IMR-90 (cell line): ENCODE results near the gene ANKFY1. TPM values are rescaled to one million over a fixed set of nuclear protein-coding genes. Genes with fewer than 3 reads are reported as not detected.

ENCODE experiments used
- ATAC-seq: fragments of 200-7000 bp; cut with Tn5 transposase; 2 replicates; pipeline ENCODE4 v1.9.1; 2020; ENCODE audit warnings: low read depth, mild to moderate bottlenecking, moderate library complexity
- BruUV-seq: library from RNA; stranded (reverse); fragments of 400-500 nt; replicated peaks from 2 replicates; lab custom pipeline; 2021; lab: Mats Ljungman, UMichigan
- CTCF ChIA-PET: fragments of 300-600 bp; formaldehyde crosslinking; extraction: SDS; loops from one replicate; lab custom pipeline; 2021; ENCODE audit warnings: antibody characterized with exemption; lab: Yijun Ruan, JAX
- POLR2A ChIA-PET: fragments of 300-600 bp; sonication (Branson Sonifier 250); formaldehyde crosslinking; loops from one replicate; lab custom pipeline; 2022; ENCODE audit warnings: antibody characterized with exemption; ENCODE audit not compliant: unreplicated experiment; lab: Charles Lee
- DNase-seq: peaks from one replicate; pipeline ENCODE4 v3.0.0; 2013
- H2AFZ ChIP-seq: replicated peaks from 2 replicates; pipeline ENCODE3; 2013; ENCODE audit warnings: low read length, mild to moderate bottlenecking; ENCODE audit not compliant: poor library complexity
- H2AK5ac ChIP-seq: 2 replicates; pipeline ENCODE4 v1.6.1; 2013; ENCODE audit warnings: low read depth, low read length, inconsistent platforms
- H2AK9ac ChIP-seq: replicated peaks from 2 replicates; pipeline ENCODE3; 2013; ENCODE audit warnings: mild to moderate bottlenecking, low read depth, low read length, moderate library complexity; ENCODE audit not compliant: poor library complexity
- H2BK120ac ChIP-seq: 2 replicates; pipeline ENCODE4 v1.6.1; 2013; ENCODE audit warnings: low read depth, low read length, inconsistent platforms
- H2BK15ac ChIP-seq: 3 replicates; pipeline ENCODE4 v1.6.1; 2013; ENCODE audit warnings: low read depth, low read length, inconsistent platforms
- H2BK20ac ChIP-seq: 2 replicates; pipeline ENCODE4 v1.6.1; 2013; ENCODE audit warnings: low read depth, mild to moderate bottlenecking, inconsistent platforms, low read length, moderate library complexity
- H2BK5ac ChIP-seq: 2 replicates; pipeline ENCODE4 v1.6.1; 2013; ENCODE audit warnings: mild to moderate bottlenecking, low read depth, low read length, inconsistent platforms; ENCODE audit not compliant: poor library complexity, severe bottlenecking
- H3K14ac ChIP-seq: replicated peaks from 2 replicates; pipeline ENCODE4 v1.6.1; 2013; ENCODE audit warnings: low read depth, low read length, inconsistent platforms
- H3K18ac ChIP-seq: 2 replicates; pipeline ENCODE4 v1.6.1; 2013; ENCODE audit warnings: low read depth, low read length, control low read depth
- H3K23ac ChIP-seq: 2 replicates; pipeline ENCODE4 v1.6.1; 2013; ENCODE audit warnings: low read depth, low read length, inconsistent platforms
- H3K27ac ChIP-seq: 2 replicates; pipeline ENCODE4 v1.5.1; 2013; ENCODE audit warnings: mild to moderate bottlenecking, control low read depth, low read length; ENCODE audit not compliant: insufficient read depth
- H3K27me3 ChIP-seq: 2 replicates; pipeline ENCODE4 v1.6.1; 2013; ENCODE audit warnings: low read length; ENCODE audit not compliant: control insufficient read depth, insufficient read depth
- H3K36me3 ChIP-seq: 2 replicates; pipeline ENCODE4 v1.6.1; 2013; ENCODE audit warnings: low read length, mixed read lengths; ENCODE audit not compliant: control insufficient read depth, insufficient read depth
- H3K4ac ChIP-seq: 2 replicates; pipeline ENCODE4 v1.6.1; 2013; ENCODE audit warnings: low read depth, low read length, inconsistent platforms
- H3K4me1 ChIP-seq: 2 replicates; pipeline ENCODE4 v1.6.1; 2013; ENCODE audit warnings: low read length, mixed read lengths; ENCODE audit not compliant: control insufficient read depth, insufficient read depth
- H3K4me2 ChIP-seq: 2 replicates; pipeline ENCODE4 v1.6.1; 2013; ENCODE audit warnings: low read depth, mild to moderate bottlenecking, control low read depth, low read length, moderate library complexity
- H3K4me3 ChIP-seq: 2 replicates; pipeline ENCODE4 v1.5.1; 2013; ENCODE audit warnings: low read depth, mild to moderate bottlenecking, control low read depth, low read length, moderate library complexity; ENCODE audit not compliant: insufficient read depth
- H3K56ac ChIP-seq: 2 replicates; pipeline ENCODE4 v1.6.1; 2013; ENCODE audit warnings: low read length, inconsistent platforms; ENCODE audit not compliant: insufficient read depth; ENCODE audit errors: extremely low read depth
- H3K79me1 ChIP-seq, 2 experiments: 2 replicates each; pipeline ENCODE4 v1.6.1; 2013; ENCODE audit warnings: low read length in 2 of 2, inconsistent platforms in 1 of 2, low read depth in 1 of 2
- H3K9ac ChIP-seq: 2 replicates; pipeline ENCODE4 v1.6.1; 2013; ENCODE audit warnings: low read depth, low read length, control low read depth
- H3K9me1 ChIP-seq: 2 replicates; pipeline ENCODE4 v1.6.1; 2013; ENCODE audit warnings: low read length, inconsistent platforms; ENCODE audit not compliant: insufficient read depth
- H3K9me3 ChIP-seq: 2 replicates; pipeline ENCODE4 v1.6.1; 2013; ENCODE audit warnings: low read length; ENCODE audit not compliant: control insufficient read depth, insufficient read depth
- H4K20me1 ChIP-seq: 2 replicates; pipeline ENCODE4 v1.6.1; 2013; ENCODE audit warnings: low read length, inconsistent platforms; ENCODE audit not compliant: insufficient read depth
- H4K5ac ChIP-seq: 2 replicates; pipeline ENCODE4 v1.6.1; 2013; ENCODE audit warnings: mild to moderate bottlenecking, low read depth, low read length, control low read depth
- H4K8ac ChIP-seq, 2 experiments: 2 replicates each; pipeline ENCODE4 v1.6.1; 2013; ENCODE audit warnings: low read depth in 2 of 2, low read length in 2 of 2, control low read depth in 1 of 2, inconsistent platforms in 1 of 2
- H4K91ac ChIP-seq: 2 replicates; pipeline ENCODE4 v1.6.1; 2013; ENCODE audit warnings: low read depth, low read length, inconsistent platforms; ENCODE audit not compliant: insufficient read depth
- CEBPB ChIP-seq: IDR thresholded peaks from 2 replicates; pipeline ENCODE4 v1.6.1; 2012; ENCODE audit warnings: low read depth, low read length, improper control_type of control experiment
- FOS ChIP-seq: fragments of 150-350 bp; IDR thresholded peaks from 2 replicates; pipeline ENCODE4 v1.6.1; 2016; ENCODE audit warnings: low read depth, low read length
- MAFK ChIP-seq: IDR thresholded peaks from 2 replicates; pipeline ENCODE4 v1.6.1; 2012; ENCODE audit warnings: low read depth, low read length, improper control_type of control experiment
- NFE2L2 ChIP-seq: fragments of 150-350 bp; IDR thresholded peaks from 2 replicates; pipeline ENCODE4 v1.6.1; 2016; ENCODE audit warnings: low read depth, mild to moderate bottlenecking, low read length
- RCOR1 ChIP-seq: IDR thresholded peaks from 2 replicates; pipeline ENCODE4 v1.6.1; 2012; ENCODE audit warnings: mild to moderate bottlenecking, low read length, improper control_type of control experiment; ENCODE audit not compliant: insufficient replicate concordance
- RFX5 ChIP-seq: IDR thresholded peaks from 2 replicates; pipeline ENCODE4 v1.8.0; 2012; ENCODE audit warnings: low read depth, mild to moderate bottlenecking, low read length, moderate library complexity
- WGBS, 2 experiments: methylation state at CpG; one replicate each; pipeline versions ENCODE4 v1.1.5 to v1.1.7; 2013; ENCODE audit warnings: missing lambda C conversion rate in 2 of 2; ENCODE audit not compliant: insufficient read length in 1 of 2; ENCODE audit errors: extremely low coverage in 2 of 2; 5-methylcytosine and 5-hydroxymethylcytosine counted together
- dilution Hi-C: fragments of 300-500 bp; cut with HindIII; formaldehyde crosslinking; loops from one replicate; pipeline ENCODE4 v1.14.3; 2018; ENCODE audit warnings: low sequenced_read_pairs; ENCODE audit not compliant: unreplicated experiment
- in situ Hi-C: fragments of 300-500 bp; cut with MboI; formaldehyde crosslinking; loops from 3 replicates; pipeline ENCODE4 v1.14.3; 2019; ENCODE audit warnings: low sequenced_read_pairs, inconsistent platforms, mixed read lengths
- intact Hi-C: fragments of 100-400 bp; cut with micrococcal nuclease; formaldehyde crosslinking; loops from 2 replicates; pipeline ENCODE4 v1.10.0; 2022
- polyA plus RNA-seq, 3 experiments: library from polyadenylated mRNA; depleted of rRNA; stranded (reverse); fragments of >200 nt; gene quantifications; 2 replicates each; pipeline ENCODE4 v1.2.3, GENCODE V29; 2012; ENCODE audit warnings: low replicate concordance in 1 of 3
- total RNA-seq: library from RNA; depleted of rRNA; stranded (reverse); fragments of >200 nt; gene quantifications from 2 replicates; pipeline ENCODE4 v1.2.3, GENCODE V29; 2012

ANKFY1 gene
- total and polyA plus RNA-seq, 2 of the 4 experiments (the other 2 are of a cell fraction), result 32.3 to 48.9 TPM

- no TSS peak for BruUV-seq
- Histone ChIP-seq H3K4me3 (no peak overlapping the region), H4K91ac (peak overlapping the region; percentile 76; the same call in 1 of the 2 replicates), H4K5ac (peak overlapping the region; percentile 30; the same call in 1 of the 2 replicates), H3K9me1 (peaks cover 19% of the 10 kb centered on the region), H2BK15ac (no peak overlapping the region), H2BK5ac (peak overlapping the region; percentile 43), H2BK20ac (0 out of 2 replicates have a peak overlapping the region, but pooled peaks have one; percentile 9), H3K27ac (no peak overlapping the region), H2AK9ac (no peak overlapping the region), H4K20me1 (peaks cover 31% of the 10 kb centered on the region), H3K9ac (no peak overlapping the region), H4K8ac (0 out of 4 replicates have a peak overlapping the region, but pooled peaks of 1 of the 2 experiments have one; percentile 25), H2AFZ (no peak overlapping the region), H3K27me3 (no peaks in the 10 kb centered on the region), H3K14ac (peak overlapping the region; percentile 29; the same call in 1 of the 2 replicates), H3K23ac (peak overlapping the region; percentile 44), H3K4me1 (peaks cover 18% of the 10 kb centered on the region), H3K36me3 (peaks cover 13% of the 10 kb centered on the region), H2AK5ac (peak overlapping the region; percentile 94), H3K18ac (peak overlapping the region; percentile 30; the same call in 1 of the 2 replicates), H3K9me3 (no peaks in the 10 kb centered on the region), H3K56ac (no peak overlapping the region), H3K4ac (peak overlapping the region; percentile 14; the same call in 1 of the 2 replicates), H2BK120ac (peak overlapping the region; percentile 43; the same call in 1 of the 2 replicates), H3K79me1 (peaks cover 16 to 61% of the 10 kb centered on the region in 2 experiments), H3K4me2 (peak overlapping the region; percentile 16; the same call in 1 of the 2 replicates)
- TF ChIP-seq NFE2L2 (peak; percentile 29; the same call in 1 of the 2 replicates), FOS (peak; percentile 18; the same call in 1 of the 2 replicates), MAFK (no peak), RFX5 (no peak), RCOR1 (no peak), CEBPB (peak; percentile 96)
- ChIA-PET POLR2A (no interaction called here), CTCF (interaction anchor here (0.7 kb wide), 1 partner anchor 20 kb away, joined by 3 read pairs; no protein-coding TSS in a partner anchor)
- dilution Hi-C loops (no loop called here), in situ Hi-C loops (no loop called here), intact Hi-C loops (loop anchor here (5.0 kb wide), 1 partner anchor 135 kb away; the partner anchor contains the start of gene UBE2G1)
- DNase-seq, result peak; percentile 74
- WGBS, 2 experiments, result no CpG with 5 or more reads among the region's 4 CpGs
- ATAC-seq, result no peak
These were observed 31.5 kb downstream of the ANKFY1 start for GRCh38 chr17:4232168-4232813.
